GM11168 (cell line): ENCODE results near the gene ZC3H11A.

Experiments used
- in situ Hi-C: fragments of 300-500 bp; cut with MboI; formaldehyde crosslinking; loops from one replicate; pipeline ENCODE4 v1.12.0; 2022; ENCODE audit warnings: low sequenced_read_pairs; ENCODE audit not compliant: unreplicated experiment

ZC3H11A gene

DNA sequence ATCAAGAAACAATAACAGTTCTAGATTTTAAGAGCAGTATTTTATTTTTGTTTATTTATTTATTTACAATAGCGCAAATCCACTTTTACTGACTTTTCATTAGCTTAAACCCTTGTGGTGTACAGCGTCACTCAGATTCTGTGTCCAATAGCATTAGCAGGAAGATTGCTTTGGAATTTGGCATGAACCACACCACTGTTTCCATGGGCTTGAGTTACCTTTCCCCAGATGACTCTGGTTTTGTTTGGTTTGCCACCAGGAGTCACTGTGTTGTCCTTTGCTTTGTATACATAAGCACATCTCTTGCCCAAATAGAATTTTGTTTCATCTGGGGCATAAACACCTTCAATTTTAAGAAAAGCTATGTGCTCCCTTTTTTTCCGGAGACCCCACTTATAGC is 40.1 kb downstream of the ZC3H11A start:
- in situ Hi-C loops, result no loop called here

DNA sequence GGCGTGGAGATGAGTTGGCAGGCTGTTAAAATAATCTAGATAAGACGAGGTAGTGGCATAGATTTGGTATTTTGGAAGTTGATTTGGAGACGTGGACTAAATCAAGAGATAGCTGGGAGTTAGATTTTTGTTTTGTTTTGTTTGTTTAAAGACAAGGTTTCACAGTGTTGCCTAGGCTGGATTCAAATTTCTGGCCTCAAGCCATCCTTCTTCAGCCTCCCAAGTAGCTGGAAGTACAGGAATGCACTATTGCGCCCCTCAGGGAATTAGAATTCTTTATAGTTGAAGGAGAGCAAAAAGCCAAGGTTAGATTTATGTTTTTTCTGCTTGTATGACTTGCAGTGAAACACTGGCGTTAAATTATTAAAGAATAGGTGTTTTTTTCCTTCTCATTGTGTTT is 43.7 kb downstream of the ZC3H11A start:
- in situ Hi-C loops, result no loop called here

DNA sequence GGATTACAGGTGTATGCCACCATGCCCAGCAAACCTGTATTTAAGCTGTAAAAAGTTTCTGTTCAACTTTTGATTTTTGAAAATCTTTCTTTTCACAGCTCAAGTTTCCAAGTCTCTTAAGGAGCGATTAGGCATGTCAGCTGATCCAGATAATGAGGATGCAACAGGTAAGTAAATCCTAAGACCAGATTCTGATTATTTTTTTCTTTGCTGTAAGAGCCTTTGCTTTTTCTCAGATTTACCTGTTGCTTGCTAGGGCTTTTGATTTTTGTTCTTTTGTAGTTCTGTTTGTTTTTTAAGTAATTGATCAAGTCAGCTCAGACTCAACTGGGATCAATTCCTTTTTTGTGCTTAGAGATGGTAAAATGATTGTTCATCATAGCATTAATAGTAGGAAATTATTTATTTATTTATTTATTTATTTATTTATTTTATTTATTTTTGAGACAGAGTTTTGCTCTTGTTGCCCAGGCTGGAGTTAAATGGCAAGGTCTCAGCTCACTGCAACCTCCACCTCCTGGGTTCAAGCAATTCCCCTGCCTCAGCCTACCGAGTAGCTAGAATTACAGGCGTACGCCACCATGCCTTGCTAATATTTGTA is 44.9 kb downstream of the ZC3H11A start:
- in situ Hi-C loops, result no loop called here

- in situ Hi-C loops, result no loop called here
Measured at GRCh38 chr1:203842559-203842876, 47.1 kb downstream of the ZC3H11A start.

DNA sequence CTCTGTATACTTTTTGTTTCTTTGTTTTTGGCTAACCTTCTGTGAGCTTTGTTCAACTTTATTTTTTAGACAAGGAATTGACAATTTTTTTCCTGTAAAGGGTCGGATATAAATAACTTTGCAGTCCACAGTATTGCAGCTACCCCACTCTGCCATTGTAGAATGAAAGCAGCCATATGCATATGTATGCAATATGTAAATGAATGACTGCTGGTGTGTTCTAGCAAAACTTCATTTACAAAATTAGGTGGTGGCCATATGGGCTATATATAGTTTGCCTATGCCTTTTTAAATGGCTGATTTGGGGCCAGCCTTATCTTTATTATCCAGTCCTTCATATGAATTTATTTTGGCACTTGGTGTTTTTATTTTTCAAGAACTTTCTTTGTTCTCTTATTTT is 48.0 kb downstream of the ZC3H11A start:
- in situ Hi-C loops, result no loop called here
